Forelimb muscle (tissue), 1 donor: ENCODE data around the gene FAN1. TPM values are rescaled to one million over a fixed set of nuclear protein-coding genes. Genes with fewer than 3 reads are reported as not detected.

Experiments used
- DNase-seq: peaks from one replicate; pipeline ENCODE4 v3.0.0-alpha.2; 2013; ENCODE audit warnings: low read depth
- polyA plus RNA-seq: library from polyadenylated mRNA; unstranded; fragments of 120-200 nt; gene quantifications from one replicate; pipeline ENCODE4 v1.2.1, GENCODE V29; 2013; ENCODE audit not compliant: insufficient read length

FAN1 gene
- polyA plus RNA-seq, 1 donor, result 23.7 TPM

DNA sequence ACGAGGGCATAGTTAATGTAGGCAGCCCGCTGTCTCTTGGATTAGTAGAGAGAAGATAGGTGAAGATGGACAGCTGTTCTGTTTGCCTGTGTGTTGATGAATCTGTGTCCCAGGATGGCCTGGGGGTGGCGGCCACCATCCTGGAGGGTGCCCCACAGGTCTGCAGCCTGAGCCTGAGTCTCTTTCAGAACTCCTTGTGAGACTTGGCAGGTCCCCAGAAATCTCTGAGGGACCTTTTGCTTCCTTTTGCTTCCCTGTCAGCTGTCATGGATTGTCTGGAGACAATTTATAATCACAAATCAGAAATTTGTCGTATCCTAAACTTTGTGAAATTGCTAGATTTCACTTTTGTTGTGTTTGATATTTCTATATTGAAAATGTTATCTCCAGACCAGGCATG is 17.4 kb downstream of the FAN1 start:
- no peak for DNase-seq

GRCh38 chr15:30921781-30922479 is 18.2 kb downstream of the FAN1 start:
- DNase-seq, result no peak

- no peak for DNase-seq
Measured at GRCh38 chr15:30922480-30923311, 19.0 kb downstream of the FAN1 start.

GRCh38 chr15:30923429-30923828 is 19.7 kb downstream of the FAN1 start:
- no peak for DNase-seq

- no peak for DNase-seq
Measured at GRCh38 chr15:30924353-30924752, 20.6 kb downstream of the FAN1 start.

GRCh38 chr15:30925686-30926085 is 22.0 kb downstream of the FAN1 start:
- no peak for DNase-seq

GRCh38 chr15:30926161-30926560 is 22.4 kb downstream of the FAN1 start:
- DNase-seq, result no peak

GRCh38 chr15:30927148-30927761 is 23.5 kb downstream of the FAN1 start:
- no peak for DNase-seq

- no peak for DNase-seq
Measured at GRCh38 chr15:30928076-30928475, 24.4 kb downstream of the FAN1 start.

DNA sequence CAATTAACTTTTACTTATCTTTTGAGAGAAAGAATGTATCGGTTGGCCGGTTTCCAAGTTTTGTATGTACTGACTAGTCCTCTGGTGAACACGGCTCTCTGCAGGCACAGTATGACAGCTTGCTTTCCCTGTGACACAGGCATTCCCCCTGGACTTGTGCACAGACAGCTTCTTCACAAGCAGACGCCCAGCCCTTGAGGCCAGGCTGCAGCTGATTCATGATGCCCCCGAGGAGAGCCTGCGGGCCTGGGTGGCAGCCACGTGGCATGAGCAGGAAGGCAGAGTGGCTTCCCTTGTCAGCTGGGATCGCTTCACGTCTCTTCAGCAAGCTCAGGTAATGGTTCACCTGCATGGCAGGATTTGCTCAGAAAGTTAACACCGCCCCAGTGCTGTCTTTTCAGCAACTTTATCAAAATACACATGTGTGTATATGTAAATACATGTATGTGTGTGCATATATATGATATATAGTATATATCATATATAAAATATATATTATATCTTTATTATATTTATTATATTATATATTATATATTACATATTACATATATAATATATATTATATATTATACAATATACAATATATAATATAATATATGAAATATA is 25.5 kb downstream of the FAN1 start:
- DNase-seq, result no peak

DNA sequence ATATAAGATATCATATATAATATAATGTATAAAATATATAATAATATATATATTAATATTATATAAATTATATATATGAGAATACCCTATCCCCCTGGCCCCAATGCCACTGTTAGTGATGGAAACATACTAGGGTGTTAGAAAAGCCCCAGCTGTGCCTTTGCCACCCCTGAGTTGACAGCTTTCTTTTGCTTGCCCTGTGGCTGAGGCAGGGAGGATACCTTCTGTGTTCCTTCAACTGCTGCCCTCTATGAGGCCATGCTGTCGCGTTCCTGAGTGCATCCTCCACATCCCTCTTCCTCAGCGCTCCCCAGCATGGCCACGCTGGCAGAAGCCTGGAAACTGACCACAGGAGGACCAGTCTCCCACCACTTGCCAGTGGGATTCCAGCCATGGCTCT is 26.3 kb downstream of the FAN1 start:
- no peak for DNase-seq

- no peak for DNase-seq
Measured at GRCh38 chr15:30930422-30930821, 26.7 kb downstream of the FAN1 start.

DNA sequence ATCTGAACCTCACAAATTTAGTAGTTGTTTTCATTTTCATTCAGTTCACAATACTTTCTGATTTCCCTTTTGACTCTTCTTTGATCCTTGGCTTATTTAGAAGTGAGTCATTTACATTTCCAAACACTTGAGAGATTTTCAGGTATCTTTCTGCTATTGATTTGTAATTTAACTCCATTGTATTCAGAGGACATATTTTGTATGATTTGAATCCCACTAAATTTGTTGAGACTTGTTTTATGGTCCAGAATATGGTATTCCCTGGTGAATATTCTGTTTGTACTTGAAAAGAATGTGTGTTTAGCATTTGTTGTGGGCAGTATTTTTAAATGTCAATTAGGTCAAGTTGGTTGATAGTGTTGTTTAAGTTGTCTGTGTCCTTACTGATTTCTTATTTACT is 29.6 kb downstream of the FAN1 start:
- DNase-seq, result no peak

GRCh38 chr15:30939161-30939560 is 35.4 kb downstream of the FAN1 start:
- DNase-seq, result no peak

DNA sequence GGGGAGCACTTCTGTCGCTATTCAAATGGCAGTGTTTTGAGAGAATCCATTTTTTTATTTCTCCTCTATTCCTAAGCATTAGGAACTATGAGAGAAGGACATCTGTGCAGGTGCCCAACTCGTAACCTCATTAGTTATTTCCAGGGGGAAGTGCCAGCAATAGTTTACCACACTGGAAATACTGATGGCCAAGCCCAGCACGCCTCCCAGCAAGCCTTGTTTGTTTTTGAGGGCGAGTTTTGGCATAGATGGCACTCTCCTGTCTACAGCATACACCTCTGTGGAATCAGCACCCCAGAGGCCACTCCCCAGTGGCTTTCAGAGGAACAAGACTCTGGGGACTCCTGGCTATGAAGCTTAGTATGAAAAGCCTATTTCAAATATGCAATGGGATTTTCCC is 36.6 kb downstream of the FAN1 start:
- no peak for DNase-seq

GRCh38 chr15:30941520-30941919 is 37.8 kb downstream of the FAN1 start:
- DNase-seq, result no peak

DNA sequence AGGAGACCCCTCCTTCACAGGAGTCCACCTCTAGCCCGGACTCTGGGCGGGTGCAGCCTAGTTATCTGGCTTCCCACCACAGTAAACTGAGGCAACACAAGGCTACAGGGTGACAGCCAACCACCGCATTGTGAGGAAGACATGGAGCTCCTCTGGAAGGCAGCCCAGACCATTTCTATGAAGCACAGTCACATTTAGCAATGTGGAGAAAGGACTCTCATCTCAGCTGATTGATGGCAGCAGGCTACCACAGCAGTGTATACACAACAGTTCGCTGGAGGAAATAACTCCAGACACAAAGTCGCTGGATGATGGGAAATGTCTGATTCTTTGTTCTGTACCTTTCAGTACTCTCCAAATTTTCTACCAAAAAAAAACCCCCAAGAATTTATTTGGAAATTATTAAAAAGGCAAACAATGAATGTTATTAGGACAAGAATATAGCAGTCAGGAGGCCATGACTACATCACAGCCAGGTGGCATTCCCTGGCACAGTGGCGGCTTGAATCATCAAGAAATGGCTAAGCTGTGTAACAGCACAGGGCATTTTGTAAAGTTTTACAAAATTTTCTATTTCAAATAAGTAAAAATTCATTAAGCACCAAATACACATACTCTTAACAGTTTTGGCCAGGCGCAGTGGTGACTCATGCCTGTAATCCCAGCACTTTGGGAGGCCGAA is 40.1 kb downstream of the FAN1 start:
- no peak for DNase-seq

- no peak for DNase-seq
Measured at GRCh38 chr15:30953183-30953582, 49.5 kb downstream of the FAN1 start.

GRCh38 chr15:30953731-30954378 is 50.1 kb downstream of the FAN1 start:
- no peak for DNase-seq

DNA sequence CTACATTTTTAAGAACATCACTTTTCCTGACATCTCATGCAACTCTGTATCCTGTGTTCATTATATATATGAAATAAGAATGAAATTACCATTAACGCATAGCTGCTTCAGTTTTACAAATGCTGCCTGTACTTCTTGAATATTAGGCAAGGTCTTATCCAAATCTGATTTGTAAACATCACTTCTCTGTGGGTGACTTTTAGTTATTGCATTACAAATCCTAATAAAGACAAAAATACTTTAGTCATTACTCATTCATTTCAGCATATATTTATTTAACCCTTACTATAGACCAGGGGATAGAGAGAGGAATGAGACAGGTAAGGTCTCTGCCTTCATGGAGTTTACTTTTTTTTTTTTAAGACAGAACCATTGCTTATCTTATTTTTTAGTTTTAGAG is 51.0 kb downstream of the FAN1 start:
- no peak for DNase-seq
